ENCODE measurements around the gene ACOT2. TPM values are rescaled to one million over a fixed set of nuclear protein-coding genes. Genes with fewer than 3 reads are reported as not detected.
"Not testable (repeated sequence)": the region's sequence is repeated elsewhere in the genome, so short reads cannot be mapped to it uniquely, and the experiment has no call there.

The ACOT2 gene
- total and polyA plus RNA-seq, 7 donors, result 31.2 to 153 (median 65.4) TPM

- no peak for DNase-seq
- no peaks in the 10 kb centered on the region for H3K36me3 ChIP-seq (ENCODE audit: insufficient read depth in 1 of 2, low read depth in 1 of 2)
- TF ChIP-seq CTCF (IDR thresholded peaks at IDR 0.05), result no peak
- no peak overlapping the region for H3K27ac ChIP-seq
- H3K9me3 ChIP-seq, result no peaks in the 10 kb centered on the region
- no peak for ATAC-seq
- H3K4me3 ChIP-seq, result no peak overlapping the region
- no peaks in the 10 kb centered on the region for H3K27me3 ChIP-seq (ENCODE audit: insufficient read depth in 3 of 3, low read length in 2 of 3)
- intact Hi-C loops (cut with DNase I), result loop anchor here (5.0 kb wide), 2 partner anchors 36 to 44 kb away; no protein-coding TSS in a partner anchor
- WGBS, 3 donors, result 91 to 94% (median 91%) methylated on average over 1 of the region's 1 CpG
- H3K4me1 ChIP-seq, result no peaks in the 10 kb centered on the region
Observed at GRCh38 chr14:73588695-73589094, 19.7 kb downstream of the ACOT2 start.

GRCh38 chr14:73589116-73589515, 20.1 kb downstream of the ACOT2 start:
- Histone ChIP-seq H3K27me3 (ENCODE audit: insufficient read depth in 3 of 3, low read length in 2 of 3) (no peaks in the 10 kb centered on the region), H3K4me3 (no peak overlapping the region), H3K4me1 (no peaks in the 10 kb centered on the region), H3K36me3 (ENCODE audit: insufficient read depth in 1 of 2, low read depth in 1 of 2) (no peaks in the 10 kb centered on the region), H3K9me3 (no peaks in the 10 kb centered on the region), H3K27ac (no peak overlapping the region)
- intact Hi-C loops (cut with DNase I), result loop anchor here (5.0 kb wide), 2 partner anchors 37 to 43 kb away; no protein-coding TSS in a partner anchor
- ATAC-seq (no peak), DNase-seq (no peak)
- no peak for TF ChIP-seq CTCF (IDR thresholded peaks at IDR 0.05)
- WGBS, 3 donors, result 81 to 96% (median 88%) methylated on average over 4 of the region's 4 CpGs

GRCh38 chr14:73590673-73591004, 21.6 kb downstream of the ACOT2 start:
- 95 to 97% (median 97%) methylated on average over 31 to 32 of the region's 32 CpGs for WGBS, 3 donors
- intact Hi-C loops (cut with DNase I); H3K27me3 ChIP-seq (ENCODE audit: insufficient read depth in 3 of 3, low read length in 2 of 3); H3K27ac ChIP-seq; H3K9me3 ChIP-seq; ATAC-seq; DNase-seq; H3K36me3 ChIP-seq (ENCODE audit: insufficient read depth in 1 of 2, low read depth in 1 of 2); H3K4me1 ChIP-seq; H3K4me3 ChIP-seq: not testable (repeated sequence)

- Histone ChIP-seq H3K27ac (no peak within 1 kb of the TSS), H3K4me1 (no peaks in the 10 kb centered on the region), H3K4me3 (peak within 1 kb of the TSS; percentile 75), H3K27me3 (ENCODE audit: insufficient read depth in 3 of 3, low read length in 2 of 3) (no peaks in the 10 kb centered on the region), H3K9me3 (no peaks in the 10 kb centered on the region), H3K36me3 (ENCODE audit: insufficient read depth in 1 of 2, low read depth in 1 of 2) (no peaks in the 10 kb centered on the region)
- WGBS, 3 donors, result 1 to 3% (median 2%) methylated on average over 58 to 89 of the region's 89 CpGs
- intact Hi-C loops (cut with DNase I), result no loop called here
- ATAC-seq (peak; percentile 77 to 92 (median 82)), DNase-seq (peak in 1 of 2 donors; percentile 64)
- no peak for TF ChIP-seq CTCF (IDR thresholded peaks at IDR 0.05)
Observed at GRCh38 chr14:73591690-73592449, 22.9 kb downstream of the ACOT2 start, which contains the start of gene ACOT4. ACOT4 (plus strand) TSS chr14:73591873; CDS start chr14:73591960, 87 bp downstream.

GRCh38 chr14:73594491-73594890, 25.5 kb downstream of the ACOT2 start:
- Histone ChIP-seq H3K4me1 (no peaks in the 10 kb centered on the region), H3K36me3 (ENCODE audit: insufficient read depth in 1 of 2, low read depth in 1 of 2) (no peaks in the 10 kb centered on the region), H3K27ac (no peak overlapping the region), H3K27me3 (ENCODE audit: insufficient read depth in 3 of 3, low read length in 2 of 3) (no peaks in the 10 kb centered on the region), H3K9me3 (no peaks in the 10 kb centered on the region), H3K4me3 (no peak overlapping the region)
- TF ChIP-seq CTCF (IDR thresholded peaks at IDR 0.05), result no peak
- intact Hi-C loops (cut with DNase I), result no loop called here
- no peak for ATAC-seq
- DNase-seq, result no peak
- WGBS, 3 donors, result 92 to 98% (median 96%) methylated on average over 9 of the region's 9 CpGs

All from psoas muscle (tissue), 8 donors.